DLD1 (cell line): ENCODE data around the gene RUNX1.

Experiments
- in situ Hi-C: cut with HindIII; loops from 2 replicates; pipeline ENCODE4 v1.10.0; 2017; ENCODE audit warnings: low sequenced_read_pairs

RUNX1 gene

GRCh38 chr21:35019631-35020032 is 29.5 kb downstream of the RUNX1 start:
- in situ Hi-C loops, result no loop called here

GRCh38 chr21:35017256-35017655 is 31.8 kb downstream of the RUNX1 start:
- in situ Hi-C loops, result no loop called here

- in situ Hi-C loops, result no loop called here
Measured at GRCh38 chr21:35016517-35017188, 32.4 kb downstream of the RUNX1 start.

DNA sequence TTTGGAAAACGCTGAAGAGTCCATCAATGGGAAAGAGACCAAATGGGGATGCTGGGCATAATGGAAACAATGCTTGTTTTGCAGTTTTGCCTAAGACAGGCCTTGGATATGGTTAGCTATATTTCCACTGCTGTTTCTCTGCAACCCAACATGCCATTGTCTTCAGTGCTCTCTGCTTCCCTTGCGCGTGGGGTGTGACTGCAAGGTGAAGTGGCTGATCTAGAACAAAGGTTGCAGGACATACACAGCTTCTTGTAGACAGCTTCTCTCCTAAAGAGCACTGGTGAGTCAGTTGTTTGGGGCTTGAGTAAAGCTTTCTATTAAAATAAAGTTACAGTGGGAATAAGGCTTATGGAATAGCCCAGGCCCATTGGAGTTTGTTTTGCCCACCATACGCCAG is 33.0 kb downstream of the RUNX1 start:
- in situ Hi-C loops, result no loop called here

DNA sequence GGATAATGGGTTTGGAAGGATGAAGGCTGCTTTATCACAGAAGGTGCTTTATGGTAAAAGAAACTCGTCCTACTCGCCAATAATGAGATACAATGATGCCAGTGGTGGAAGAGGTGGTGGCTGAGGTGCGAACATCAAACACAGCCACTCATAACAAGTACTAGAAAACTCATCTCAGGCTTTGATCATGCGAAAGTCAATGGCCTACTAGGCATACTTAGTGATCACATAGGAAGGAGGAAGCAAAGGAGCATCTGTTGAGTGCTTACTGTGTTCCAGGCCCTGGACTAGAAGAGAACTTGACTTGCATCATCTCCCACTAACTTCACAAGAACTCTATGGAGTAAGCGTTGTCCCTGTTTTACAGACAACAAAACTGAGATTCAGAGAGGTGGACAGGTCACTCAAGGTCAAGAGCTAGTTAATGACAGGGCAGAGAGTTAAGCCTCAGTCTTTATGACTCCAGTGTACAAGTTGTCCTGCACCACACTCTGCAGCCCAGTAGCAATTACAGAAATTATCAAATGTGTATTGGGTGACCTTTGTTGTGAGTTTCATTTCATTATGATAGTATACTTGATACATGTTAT is 33.6 kb downstream of the RUNX1 start:
- in situ Hi-C loops, result no loop called here

DNA sequence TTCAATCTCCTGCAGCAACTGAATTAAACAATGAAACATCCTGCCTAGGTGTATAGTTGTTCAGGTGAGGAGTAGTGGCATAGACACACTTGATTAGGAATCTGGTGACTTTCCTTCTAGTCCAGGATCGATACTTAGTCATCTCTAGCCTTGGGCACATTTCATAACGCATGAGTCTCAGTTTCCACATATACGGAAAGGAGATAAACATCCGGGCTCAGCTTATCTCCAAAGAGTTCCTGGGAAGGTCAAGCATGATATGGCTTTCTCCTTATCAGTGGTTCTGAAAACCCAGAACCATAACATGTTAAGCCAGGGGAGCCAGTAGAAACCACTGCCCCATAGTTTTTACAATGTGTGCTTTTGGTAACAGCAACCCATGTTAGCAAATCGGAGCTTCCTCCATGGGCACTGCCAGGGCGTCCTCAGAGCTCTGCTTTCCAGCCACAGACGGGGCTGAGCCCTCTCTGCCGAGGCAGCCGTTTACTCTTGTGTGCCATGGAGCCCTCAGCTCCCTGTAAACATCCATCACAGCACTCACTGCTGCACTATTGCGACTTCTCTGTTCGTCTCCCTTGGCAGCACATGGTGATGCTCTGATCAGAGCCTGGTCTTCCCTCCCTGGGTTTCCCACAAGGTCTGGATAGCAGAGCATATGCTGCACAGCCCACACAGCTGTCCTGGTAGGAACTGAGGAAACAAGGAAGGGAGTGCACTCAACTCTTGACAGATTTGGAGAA is 34.6 kb downstream of the RUNX1 start:
- in situ Hi-C loops, result no loop called here

DNA sequence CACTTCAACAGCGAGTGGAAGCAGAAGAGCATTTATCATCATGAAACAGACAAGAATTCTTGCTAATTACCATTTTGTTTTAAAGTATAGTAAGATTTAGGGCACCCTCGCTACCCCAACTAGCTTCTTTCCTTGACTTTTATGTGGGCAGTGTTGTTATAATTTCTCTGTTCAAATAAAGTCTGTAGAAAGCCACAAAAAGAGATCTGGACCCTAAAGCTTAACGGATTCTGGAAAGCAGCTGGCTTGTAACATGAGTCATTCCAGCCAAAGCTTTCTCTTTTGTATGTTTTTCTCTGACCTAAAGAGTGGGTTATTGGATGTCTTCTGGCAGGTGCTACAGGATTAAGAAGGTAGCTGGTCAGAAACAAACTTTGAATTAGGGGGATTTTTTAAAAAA is 37.4 kb downstream of the RUNX1 start:
- in situ Hi-C loops, result no loop called here

DNA sequence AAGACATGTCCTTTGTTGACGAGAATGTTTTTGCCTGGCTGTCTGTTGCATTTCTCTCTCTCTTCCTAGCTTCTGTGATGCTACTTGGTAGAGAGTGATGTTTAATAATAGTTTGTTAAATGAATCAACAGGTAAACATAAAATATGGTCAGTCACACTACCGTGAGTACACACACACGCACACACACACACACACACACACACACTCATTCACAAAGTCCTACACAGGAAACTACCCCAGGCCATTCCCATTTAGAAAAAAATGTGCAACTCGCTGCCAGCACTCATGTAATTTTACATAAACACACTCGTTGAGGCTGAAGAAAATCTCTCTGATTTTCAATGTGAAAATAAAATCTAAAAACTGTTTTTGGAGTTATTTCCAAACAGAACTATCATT is 38.7 kb downstream of the RUNX1 start:
- in situ Hi-C loops, result no loop called here

DNA sequence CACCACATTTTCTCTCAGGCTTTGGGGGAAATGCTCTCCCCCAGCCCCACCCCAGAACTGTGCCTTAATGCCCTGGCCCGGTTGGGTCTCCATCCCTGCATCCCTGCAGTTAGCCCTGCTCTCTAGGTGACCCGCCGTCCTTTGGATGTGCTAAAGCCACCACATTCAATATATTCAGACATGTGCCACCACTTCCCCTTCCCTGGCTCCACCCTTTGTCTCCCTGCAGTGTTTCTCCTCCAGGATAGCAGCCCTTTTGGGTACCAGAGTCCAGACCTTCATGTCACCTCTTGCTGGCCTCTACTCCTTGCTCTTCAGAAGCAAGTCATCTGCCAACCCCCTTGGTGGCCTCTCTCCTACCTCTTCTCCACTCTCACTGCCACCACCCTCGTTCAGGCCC is 41.8 kb downstream of the RUNX1 start:
- in situ Hi-C loops, result no loop called here

DNA sequence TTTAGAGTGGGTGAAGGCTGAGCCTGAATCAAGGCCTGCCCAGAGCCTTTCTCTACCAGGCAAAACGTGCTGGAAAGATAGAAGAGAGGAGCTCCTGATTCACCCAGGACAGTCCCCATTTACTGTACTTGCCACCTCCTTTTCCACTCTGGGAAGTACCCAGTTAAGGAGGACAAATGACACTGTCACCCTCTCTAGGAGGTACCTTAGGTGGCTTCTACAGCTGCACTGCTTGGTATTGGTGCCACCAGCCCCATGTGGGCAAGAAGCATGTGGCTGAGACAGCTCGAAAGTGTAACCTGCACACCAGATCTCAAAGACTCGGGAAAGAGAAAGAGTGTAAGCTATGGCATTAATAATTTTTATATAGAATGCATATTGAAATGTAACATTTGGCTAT is 42.3 kb downstream of the RUNX1 start:
- in situ Hi-C loops, result no loop called here

DNA sequence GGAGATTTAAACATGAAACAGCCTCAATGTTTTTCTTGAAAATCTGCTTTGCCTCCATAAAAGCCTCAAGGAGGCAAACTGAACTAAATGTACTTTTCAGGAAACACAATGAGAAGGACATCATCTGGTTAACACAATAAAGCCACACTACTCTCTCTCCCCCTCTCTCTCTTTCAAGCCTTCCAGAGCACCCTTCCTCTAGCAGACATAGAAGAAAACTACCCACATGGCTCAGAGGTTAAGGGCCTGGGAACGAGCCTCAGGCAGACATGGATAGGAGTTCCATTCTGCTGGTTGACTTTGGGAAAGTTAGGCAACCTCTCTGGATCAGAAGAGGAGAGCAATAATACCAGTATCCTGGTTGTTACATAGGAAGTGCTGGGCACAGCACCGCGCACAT is 42.9 kb downstream of the RUNX1 start:
- in situ Hi-C loops, result no loop called here

- in situ Hi-C loops, result no loop called here
Measured at GRCh38 chr21:35005560-35006224, 43.4 kb downstream of the RUNX1 start.

GRCh38 chr21:35005077-35005476 is 44.0 kb downstream of the RUNX1 start:
- in situ Hi-C loops, result no loop called here

DNA sequence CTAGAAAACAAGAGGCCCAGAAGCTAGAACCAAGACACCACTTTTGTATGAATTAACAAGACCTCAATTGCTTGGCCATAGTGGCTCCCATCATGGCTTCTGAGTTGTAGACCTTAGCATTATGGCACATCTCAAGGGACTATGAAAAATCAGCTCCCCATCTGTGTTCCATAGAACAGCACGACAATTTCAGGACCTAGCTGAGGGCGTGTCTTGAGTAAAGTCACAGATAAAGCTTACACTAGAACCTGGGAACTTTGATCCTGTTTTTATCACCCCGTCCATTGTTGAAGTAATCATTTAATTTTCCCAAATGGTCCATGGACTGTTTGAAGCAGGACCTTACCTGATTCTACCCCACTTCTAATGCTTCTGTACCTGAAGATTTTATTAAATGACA is 44.8 kb downstream of the RUNX1 start:
- in situ Hi-C loops, result no loop called here

DNA sequence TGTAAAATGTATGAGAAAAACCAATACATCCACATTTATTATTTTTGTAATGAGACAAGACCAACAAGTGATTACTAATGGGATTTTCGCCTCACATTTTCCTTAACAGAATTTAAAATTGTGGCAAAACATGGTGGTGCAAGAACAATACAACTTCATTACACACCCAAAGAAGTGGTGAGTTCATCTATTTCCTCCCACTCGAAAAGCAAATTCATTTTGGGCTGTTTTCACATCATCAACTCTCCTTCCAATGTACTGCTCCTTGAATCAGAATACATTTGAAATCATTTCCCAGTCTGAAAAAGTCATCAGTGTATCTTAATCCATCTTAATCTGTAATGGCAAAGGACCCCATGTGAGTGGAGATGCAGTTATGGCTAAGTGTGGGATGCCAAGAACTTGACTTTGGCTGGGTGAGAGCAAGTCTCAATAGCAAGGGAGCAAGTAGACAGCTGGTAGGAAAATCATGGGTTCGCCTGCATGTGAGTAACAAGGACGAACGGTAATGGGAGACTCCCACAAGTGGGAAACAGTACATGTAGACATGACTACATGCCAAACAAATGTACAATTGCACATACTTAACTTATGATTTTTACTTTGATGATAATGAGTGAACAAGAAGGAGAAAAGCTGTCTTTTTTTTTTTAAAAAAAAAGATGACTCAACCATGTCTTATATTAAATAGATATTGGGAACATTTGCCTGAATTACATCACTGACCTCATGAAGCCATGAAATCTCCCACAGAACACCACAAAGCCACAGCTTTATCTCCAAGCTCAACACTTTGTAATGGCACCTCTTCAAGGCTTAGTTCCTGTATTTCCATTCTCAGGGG is 46.0 kb downstream of the RUNX1 start:
- in situ Hi-C loops, result no loop called here

DNA sequence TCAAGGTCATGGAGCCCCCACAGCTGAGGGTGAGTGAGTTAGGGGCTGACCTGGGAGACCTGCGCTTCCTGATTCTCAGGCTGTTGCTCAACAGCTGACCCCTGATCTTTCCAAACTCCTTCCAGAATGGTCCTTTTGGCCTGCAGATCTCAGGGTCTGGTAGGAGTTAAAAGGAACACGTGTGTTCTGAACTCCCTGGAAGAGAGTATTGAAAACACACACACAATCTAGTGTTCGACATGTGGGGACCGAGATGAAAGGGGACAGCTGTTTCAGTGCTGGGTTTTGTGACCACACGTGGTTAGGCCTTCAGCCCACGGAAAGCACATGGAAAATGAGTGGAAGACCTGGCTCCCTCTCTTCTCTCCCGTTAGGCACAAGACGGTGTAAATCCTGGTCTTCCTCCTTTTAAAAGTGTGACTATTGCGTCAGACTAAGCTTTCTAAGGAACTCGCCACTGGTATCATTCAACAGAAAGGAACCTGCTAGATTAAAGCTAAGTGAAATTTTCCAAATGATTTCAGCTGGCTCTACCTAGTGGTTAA is 49.6 kb downstream of the RUNX1 start:
- in situ Hi-C loops, result no loop called here

- in situ Hi-C loops, result no loop called here
Measured at GRCh38 chr21:34998176-34998575, 50.9 kb downstream of the RUNX1 start.

DNA sequence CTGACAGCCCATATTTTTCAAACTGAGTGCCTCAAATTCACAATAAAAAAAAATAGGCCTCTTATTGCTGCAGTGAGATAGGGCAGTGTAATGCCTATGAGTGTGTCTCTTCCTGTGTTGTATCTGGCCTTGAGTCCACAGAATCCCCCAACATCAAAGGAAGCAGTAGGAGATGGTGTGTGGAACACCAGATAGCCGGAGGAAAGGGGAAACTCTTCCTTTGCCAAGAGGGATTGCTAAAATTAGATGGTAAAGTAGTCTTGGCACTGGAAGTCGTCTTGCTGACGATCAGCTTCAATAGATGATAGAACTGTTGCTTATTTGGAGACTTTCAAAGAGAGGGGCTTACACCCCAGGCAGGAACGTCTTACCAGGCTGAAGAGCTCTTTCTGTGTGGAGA is 51.8 kb downstream of the RUNX1 start:
- in situ Hi-C loops, result no loop called here

- in situ Hi-C loops, result no loop called here
Measured at GRCh38 chr21:34996304-34997101, 52.6 kb downstream of the RUNX1 start.

- in situ Hi-C loops, result no loop called here
Measured at GRCh38 chr21:34995979-34996303, 53.2 kb downstream of the RUNX1 start.
